ENCODE measurements around the gene PMEPA1. TPM values are rescaled to one million over a fixed set of nuclear protein-coding genes. Genes with fewer than 3 reads are reported as not detected.
A peak's percentile ranks its signal among the peaks of the same experiment; 100 is the strongest.

The PMEPA1 gene
- total and polyA plus RNA-seq, 7 donors: 3.6 to 23.3 (median 6.5) TPM

- no peak for TF ChIP-seq POLR2A (IDR thresholded peaks at IDR 0.05)
- no peak for TF ChIP-seq POLR2AphosphoS5 (IDR thresholded peaks at IDR 0.05)
- no peak for TF ChIP-seq CTCF (IDR thresholded peaks at IDR 0.05)
- no peak for TF ChIP-seq EP300 (IDR thresholded peaks at IDR 0.05)
- peak; percentile 32 for DNase-seq
- Histone ChIP-seq H3K9me3 (no peaks in the 10 kb centered on the region), H3K27ac (no peak overlapping the region), H3K36me3 (no peaks in the 10 kb centered on the region), H3K4me3 (no peak overlapping the region), H3K27me3 (no peaks in the 10 kb centered on the region), H3K4me1 (no peaks in the 10 kb centered on the region)
- intact Hi-C loops (cut with DNase I): no loop called here
- WGBS, 2 donors: 67 to 76% methylated on average over 10 of the region's 10 CpGs
Observed at GRCh38 chr20:57736738-57737347, 27.0 kb upstream of the PMEPA1 start.

DNA sequence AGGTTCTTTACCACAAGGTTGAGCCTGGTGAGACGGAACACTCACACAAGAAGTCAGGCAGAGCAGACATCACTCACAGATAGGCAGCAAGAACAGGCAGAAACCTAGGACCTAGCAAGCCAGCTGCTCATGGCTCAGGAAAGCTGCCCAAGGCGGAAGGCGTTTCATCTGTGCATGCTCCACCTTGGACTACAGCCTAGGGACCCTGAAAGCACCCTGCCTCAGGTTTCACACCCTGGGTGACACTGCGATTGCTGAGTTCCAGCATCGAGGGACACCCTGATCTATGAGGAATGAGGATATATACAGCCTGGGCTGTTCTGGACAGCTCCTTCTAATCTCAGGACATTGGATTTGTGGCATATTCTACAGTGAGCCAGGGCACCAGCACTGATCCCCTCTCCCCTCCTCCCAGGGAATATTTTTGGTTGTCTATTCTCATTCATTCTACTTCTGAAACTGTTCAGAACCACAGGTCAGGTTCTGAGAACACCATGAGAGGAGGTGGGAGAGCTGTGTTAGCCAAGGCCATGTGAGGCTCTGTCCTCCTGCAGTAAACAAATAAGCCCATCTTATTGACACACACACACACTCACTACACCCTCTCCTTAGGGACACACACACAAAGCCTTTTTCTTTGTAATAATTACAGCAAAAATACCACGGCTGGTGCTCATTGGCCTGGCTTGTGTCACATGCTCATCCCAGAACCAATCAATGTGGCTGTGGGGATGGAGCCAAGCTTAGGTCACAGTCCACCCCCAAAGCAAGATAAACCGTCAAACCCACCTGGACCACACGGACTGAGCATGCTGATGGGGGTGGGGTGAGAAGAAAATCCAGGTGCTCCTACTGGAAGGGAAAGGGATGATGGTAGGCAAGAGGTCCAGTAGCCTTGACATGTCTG, 26.3 kb upstream of the PMEPA1 start:
- DNase-seq: peak; percentile 48
- no peaks in the 10 kb centered on the region for H3K36me3 ChIP-seq
- no peak overlapping the region for H3K27ac ChIP-seq
- 88 to 90% methylated on average over 8 of the region's 8 CpGs for WGBS, 2 donors
- H3K4me1 ChIP-seq: no peaks in the 10 kb centered on the region
- TF ChIP-seq POLR2AphosphoS5 (IDR thresholded peaks at IDR 0.05): no peak
- no peak for TF ChIP-seq CTCF (IDR thresholded peaks at IDR 0.05)
- no peak for TF ChIP-seq POLR2A (IDR thresholded peaks at IDR 0.05)
- no peak for TF ChIP-seq EP300 (IDR thresholded peaks at IDR 0.05)
- H3K9me3 ChIP-seq: no peaks in the 10 kb centered on the region
- no peaks in the 10 kb centered on the region for H3K27me3 ChIP-seq
- intact Hi-C loops (cut with DNase I): no loop called here
- H3K4me3 ChIP-seq: no peak overlapping the region

- WGBS, 2 donors: 94 to 95% methylated on average over 6 of the region's 6 CpGs
- H3K9me3 ChIP-seq: no peaks in the 10 kb centered on the region
Observed at GRCh38 chr20:57734754-57735153, 24.9 kb upstream of the PMEPA1 start.

DNA sequence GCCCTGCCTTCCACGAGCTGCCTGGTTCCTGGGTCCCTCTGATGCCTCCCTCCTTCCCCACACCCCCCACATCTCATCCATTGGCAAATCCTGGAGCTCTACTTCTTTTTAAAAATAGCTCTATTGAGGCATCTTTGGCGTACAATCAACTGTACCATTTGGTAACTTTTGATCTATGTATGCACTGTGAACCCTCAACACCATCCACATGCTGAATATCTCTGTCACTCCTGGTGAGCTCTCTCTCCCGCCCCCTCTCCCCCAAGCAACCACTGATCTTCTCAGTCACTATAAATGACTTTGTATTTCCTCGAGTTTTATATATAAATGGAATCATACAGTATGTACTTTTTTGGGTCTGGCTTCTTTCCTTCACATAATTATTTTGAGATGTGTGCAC, 22.4 kb upstream of the PMEPA1 start:
- TF ChIP-seq EP300 (IDR thresholded peaks at IDR 0.05) (no peak), CTCF (IDR thresholded peaks at IDR 0.05) (no peak), POLR2AphosphoS5 (IDR thresholded peaks at IDR 0.05) (no peak)
- no peak for DNase-seq
- H3K36me3 ChIP-seq: no peaks in the 10 kb centered on the region
- peaks cover 0 to 5% (median 0%) of the 10 kb centered on the region in 4 donors for H3K4me1 ChIP-seq
- WGBS, 2 donors: 70 to 73% methylated on average over 4 of the region's 4 CpGs
- intact Hi-C loops (cut with DNase I): no loop called here
- no peaks in the 10 kb centered on the region for H3K27me3 ChIP-seq
- no peaks in the 10 kb centered on the region for H3K9me3 ChIP-seq
- no peak overlapping the region for H3K4me3 ChIP-seq
- no peak overlapping the region for H3K27ac ChIP-seq

More at GRCh38 chr20:57734754-57735153, 24.9 kb upstream of the PMEPA1 start:
- H3K27ac ChIP-seq: no peak overlapping the region
- peaks cover 0 to 5% (median 0%) of the 10 kb centered on the region in 4 donors for H3K4me1 ChIP-seq
- H3K36me3 ChIP-seq: no peaks in the 10 kb centered on the region
- H3K27me3 ChIP-seq: no peaks in the 10 kb centered on the region
- no peak for TF ChIP-seq POLR2A (IDR thresholded peaks at IDR 0.05)
- TF ChIP-seq POLR2AphosphoS5 (IDR thresholded peaks at IDR 0.05): no peak
- no peak for TF ChIP-seq CTCF (IDR thresholded peaks at IDR 0.05)
- TF ChIP-seq EP300 (IDR thresholded peaks at IDR 0.05): no peak
- H3K4me3 ChIP-seq: no peak overlapping the region
- intact Hi-C loops (cut with DNase I): no loop called here
- DNase-seq: no peak
